Measurements from ENCODE around the gene ARHGAP22.
"Not testable (repeated sequence)": the region's sequence is repeated elsewhere in the genome, so short reads cannot be mapped to it uniquely, and the experiment has no call there.

Gene ARHGAP22

DNA sequence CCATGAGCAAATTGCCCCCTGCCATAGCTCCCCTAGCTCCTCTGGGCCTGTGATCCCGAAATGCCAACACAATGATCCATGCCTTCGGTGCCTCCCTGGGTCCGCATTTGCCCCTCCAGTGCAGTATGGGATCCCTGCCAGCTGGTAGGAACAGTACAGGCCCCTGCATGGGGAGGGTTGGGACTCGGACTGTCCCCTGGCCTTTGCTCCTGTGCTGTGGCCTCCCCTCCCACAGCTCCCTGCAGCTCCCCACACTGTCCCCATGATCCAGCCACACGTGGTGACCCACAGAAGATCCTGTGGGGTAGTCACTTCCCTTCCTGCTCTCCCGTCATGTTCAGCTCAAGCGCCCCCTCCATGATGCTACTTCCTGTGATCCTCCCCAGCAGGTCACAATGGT is 158.1 kb downstream of the ARHGAP22 start:
- no peak for DNase-seq

DNA sequence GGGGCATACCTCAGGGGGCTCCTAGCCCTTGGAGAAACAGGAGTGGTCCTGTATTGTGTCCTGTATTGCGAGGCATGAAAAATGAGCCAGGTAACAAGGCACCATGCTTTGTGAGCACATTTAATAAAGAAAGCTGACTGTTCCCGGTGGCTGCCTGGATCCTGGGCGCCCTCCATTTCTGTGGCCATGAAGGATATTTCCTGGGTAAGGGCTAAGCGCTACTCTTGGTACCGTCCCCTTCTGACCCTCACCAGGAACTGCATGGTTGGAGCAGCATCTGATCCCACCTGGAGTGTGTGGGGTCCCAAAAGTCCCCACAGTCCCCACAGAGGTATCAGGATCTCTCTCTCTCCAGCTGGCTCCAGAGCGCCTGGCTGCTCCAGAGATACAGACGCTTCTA is 158.9 kb downstream of the ARHGAP22 start:
- no peak for DNase-seq

DNA sequence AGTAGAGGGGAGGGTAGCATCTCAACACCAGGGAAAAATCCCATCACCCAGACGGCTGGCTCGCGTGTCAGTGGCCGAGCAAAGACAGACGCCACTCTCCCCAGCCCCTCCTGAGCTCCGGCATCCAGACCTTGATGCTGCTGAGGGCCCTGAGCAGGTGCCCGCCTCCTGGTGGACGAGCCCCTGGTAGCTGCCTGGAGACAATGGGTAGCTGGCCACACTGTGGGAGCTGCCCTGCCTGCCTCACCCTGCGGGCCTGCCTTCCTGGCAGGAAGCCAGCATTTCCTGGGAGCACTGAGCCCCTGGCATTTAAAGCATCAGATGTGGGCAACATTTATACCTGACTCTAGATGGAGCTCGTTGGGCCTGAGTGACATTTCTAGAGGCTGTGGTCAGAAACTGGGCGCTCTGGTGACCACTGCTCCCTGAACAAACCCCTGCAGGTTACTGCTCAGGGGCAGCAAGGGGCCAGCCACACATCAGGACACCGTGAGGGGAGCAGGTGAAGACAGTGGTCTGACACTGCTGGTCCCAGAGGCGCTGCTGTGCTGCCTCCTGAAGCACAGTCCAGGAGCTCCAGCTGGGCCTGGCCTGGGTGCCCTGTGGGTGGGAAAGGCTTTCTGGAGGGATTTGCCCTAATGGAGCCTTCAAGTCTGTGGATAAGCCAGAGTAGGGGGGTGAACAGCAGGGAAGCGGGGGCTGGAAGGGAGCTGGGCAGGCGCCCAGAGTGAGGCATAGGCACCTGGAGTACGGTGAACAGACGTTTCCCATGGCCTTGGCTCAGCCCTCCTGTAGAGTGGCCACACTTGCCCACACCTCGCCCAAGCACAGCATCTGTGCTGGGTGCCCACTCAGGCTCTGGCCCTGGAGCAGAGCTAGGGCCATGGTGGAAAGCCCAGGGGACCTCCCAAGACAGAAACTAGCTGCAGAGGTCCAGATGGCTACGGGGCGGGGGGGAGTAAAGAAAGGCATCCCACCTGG is 159.7 kb downstream of the ARHGAP22 start:
- peak; percentile 64 for DNase-seq

DNA sequence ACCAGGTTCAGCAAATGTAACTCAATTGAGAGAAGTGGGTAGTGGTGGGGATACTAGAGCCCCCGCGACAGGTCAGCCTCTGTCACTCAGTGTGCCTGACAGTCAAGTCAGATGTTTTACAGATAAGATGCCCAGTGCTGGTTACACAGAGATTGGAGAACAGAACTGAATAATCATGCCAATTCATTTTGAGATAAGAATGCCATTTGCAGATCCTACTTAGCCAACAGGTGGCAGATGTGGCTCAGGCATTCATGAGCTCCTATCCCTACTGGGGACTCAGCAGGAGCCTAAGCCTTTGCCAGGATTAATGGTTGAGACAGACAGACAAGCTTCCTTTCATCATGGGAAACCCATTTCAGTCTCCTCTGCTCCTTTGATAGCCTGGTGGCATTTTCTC is 160.6 kb downstream of the ARHGAP22 start:
- peak; percentile 7 for DNase-seq

DNA sequence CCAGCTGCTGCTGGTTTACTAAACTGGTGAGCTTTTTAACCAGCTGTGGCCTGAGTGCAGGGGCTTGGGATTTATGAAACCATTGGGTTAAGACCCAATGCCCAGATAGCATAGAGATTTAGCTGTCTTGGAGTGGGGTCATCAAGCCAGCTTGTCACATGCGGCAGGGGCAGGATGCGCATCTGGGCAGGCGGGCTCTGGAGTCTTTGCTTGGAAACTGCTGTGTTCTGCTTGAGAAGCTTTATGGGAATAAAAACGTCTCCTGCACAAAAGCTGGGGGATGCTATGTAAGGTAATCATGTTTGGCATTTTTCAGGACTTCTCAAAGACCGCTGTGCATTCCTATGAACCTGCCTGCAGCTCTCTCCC is 162.1 kb downstream of the ARHGAP22 start:
- DNase-seq = no peak

DNA sequence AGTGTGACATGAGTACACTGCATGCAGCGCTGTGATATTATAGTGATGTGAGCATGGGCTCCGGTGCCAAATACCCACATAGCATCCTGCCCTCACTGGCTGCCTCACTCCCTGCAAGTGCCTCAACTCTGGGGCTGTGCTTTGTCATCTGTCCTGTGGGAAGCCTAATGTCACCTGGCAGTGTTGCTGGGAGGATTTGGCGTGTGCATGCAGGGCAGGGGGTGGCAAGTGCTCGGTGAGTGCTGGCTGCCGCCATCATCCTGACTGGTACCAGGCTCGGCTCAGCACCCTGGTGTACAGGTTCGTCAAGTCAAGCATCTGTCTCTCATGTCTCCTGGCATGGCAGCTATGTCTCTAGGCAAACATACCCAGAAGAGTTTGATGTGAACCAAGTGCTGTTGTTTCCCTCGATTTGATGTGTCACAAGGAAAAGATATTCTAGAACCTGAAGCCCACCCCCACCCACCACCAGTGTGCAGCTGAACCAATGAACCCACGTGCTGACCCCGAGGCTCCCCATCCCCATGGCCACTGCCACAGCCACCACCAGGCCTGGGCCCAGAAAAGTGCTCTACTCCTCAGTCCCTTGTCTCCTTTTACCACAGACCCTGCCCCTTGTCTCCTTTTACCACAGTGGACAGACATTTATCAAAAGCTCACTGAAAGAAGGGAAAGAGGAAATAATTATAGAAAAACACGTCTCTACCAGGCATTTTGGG is 162.6 kb downstream of the ARHGAP22 start:
- no peak for DNase-seq

DNA sequence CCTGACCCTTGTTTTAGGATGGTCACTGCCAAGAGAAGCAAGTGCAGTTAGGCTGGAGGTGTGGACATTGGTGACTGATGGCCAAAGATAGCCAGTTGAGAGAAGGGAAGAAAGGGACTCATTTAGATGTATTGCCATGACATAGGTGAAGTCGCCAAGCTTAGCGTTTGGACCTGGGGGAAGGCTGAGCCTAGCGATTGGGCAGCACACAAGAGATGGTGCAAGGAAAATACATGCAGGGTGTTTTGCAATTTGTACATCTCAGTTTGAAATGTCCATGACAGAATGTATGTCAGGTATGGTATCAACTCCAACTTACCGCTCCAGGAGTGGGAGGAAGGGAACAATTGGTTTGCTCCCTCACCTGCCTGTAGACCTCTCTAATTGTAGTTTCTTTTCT is 164.1 kb downstream of the ARHGAP22 start:
- no peak for DNase-seq

DNA sequence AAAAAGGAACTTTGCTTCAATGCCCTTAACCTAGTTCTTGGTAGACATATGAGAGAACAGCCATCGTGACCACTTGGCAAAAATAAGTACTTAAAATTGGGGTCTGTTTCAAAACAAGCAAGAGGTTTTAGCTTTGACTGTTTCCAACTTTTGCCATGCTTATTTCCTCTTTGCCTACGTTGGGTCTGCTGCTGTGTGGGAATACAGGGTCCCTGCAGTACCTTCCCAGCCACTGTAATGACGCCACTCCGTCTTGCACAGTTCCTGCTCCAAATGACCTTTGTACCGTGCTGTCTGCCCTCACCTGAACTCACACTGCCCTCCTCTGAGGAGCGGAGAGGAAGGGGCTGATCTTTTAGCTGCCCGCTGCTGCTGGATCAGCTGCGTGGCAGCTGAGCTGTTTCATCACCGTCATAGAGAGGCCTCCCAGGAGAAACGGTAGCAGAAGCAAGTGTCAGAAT is 165.3 kb downstream of the ARHGAP22 start:
- no peak for DNase-seq

DNA sequence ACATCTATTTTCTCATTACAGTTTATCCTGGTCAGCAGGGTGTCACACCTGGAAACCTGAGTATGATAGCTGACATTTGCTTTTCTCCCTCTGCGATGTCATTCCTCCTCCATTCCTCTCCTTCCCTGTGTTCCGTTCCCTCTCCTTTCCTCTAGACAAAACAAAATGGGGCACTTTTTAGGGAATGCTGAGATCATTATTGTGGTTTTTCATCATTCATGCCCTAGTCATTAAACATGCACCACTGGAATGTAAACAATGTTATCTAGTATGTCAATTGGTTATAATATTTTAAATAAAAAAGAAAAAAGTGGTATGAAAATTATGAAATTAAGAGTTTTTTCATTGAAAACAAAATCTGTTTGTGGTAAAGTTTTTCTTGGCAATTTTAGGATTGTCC is 165.8 kb downstream of the ARHGAP22 start:
- no peak for DNase-seq

DNA sequence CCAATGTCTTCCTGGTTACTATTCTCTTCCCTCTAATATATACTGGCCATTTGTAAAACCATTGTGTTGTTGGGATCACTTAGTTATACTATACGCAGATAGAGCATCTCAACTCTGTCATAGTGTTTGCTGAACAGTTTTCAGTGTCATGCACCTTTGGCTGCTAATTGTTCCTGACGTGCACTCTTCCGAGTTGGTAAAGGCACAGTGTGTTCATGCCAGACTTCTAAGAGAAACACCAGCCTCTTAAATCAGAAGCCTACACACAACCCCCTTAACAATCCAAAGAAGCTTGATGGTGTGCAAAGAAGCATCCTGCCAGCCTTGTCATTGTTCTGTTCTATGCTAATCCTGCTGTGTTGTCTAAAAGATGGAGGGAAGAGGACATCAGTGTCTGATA is 167.3 kb downstream of the ARHGAP22 start:
- no peak for DNase-seq

DNA sequence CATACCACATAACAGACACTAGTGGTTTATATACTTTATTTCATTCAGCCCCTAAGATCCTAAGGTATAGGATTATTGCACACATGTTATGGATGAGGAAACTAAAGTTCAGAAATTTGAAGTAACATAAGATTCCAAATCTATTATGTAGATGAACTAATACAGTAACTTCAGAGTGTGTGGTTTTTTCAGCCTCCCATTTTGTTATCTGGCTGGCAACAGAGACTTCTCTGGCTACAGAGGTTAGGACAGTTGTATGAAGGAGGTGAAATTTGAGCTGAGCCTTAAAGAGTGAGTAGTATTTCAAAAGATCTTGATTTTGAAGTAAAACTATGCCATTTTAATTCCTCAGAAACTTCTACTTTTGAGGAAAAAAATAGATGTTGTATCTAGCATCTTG is 173.0 kb downstream of the ARHGAP22 start:
- DNase-seq = no peak

DNA sequence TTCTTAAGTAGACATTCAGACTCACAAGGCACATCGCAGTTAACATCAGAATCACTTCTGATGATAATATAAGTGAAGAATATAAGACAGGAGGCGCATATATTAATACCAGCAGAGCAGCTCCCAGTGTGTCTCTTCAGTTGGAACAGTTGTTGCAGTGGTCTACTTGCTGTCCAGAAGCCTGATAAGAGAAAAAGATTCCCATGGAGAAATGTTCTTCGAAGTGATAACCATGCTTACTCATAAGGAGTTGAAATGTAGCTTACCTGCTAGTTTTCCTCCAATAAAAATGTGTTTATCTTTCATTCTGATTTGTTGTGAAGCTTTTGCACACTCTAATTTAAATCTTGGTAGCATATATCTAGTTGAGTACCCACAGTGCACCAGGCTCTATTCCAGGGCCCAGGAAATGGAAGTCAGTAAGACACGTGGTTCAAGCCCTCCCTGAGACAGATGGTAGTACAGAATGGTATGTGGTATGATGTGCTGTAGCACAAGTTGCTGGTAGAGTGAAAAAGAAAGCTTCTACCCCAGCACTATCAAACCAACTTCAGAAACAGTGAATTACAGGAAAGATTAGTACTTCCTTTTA is 174.4 kb downstream of the ARHGAP22 start:
- DNase-seq = no peak

DNA sequence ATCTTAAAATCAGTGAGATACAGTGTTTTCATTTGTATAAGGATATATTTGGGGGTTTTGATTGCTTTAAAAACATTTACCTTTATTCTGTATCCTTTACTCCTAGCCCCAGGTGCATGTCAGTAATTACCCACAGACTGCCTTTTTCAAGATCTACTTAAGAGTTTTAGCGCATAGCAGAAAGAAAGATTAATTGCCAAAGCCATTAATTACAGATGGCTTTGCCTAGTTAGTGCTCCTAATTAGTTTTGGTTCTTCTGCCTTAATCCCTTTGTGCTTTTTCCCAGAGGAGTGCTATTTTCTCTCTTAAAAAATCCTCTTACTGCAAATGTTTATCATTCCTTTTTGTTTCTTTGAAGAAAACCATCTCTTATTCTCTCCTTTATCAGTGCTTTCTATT is 175.6 kb downstream of the ARHGAP22 start:
- no peak for DNase-seq

DNA sequence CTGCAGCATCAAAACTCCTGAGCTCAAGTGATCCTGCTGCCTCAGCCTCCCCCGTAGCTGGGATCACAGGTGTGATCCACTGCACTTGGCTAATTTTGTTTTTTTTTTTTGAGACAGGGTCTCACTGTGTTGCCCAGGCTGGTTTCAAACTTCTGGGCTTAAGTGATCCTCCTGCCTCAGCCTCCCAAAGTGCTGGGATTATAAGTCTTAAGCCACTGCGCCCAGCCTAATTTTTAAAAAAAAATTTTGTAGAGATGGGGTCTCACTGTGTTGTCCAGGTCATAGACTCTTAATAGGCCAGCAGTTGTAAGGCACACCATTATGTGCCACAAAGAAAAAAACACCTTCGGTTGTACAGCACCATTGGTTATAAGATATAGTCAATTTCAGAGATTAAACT is 176.0 kb downstream of the ARHGAP22 start:
- no peak for DNase-seq

DNA sequence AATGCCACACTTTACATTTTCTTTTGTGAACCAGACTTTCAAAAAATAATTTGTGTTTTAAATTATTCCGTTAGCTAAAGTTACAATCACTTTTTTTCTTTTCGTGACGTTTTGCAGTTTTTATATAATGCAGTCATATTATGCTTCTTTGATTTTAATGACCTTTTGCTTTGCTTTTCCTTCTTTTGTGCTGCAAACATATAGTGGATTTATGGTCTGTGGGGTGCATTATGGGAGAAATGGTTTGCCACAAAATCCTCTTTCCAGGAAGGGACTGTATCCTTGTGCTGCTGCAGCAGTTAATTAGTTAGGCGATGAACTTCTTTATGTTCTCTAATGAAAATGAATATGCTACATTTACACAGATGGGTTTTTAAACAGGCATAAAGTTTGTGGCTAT is 181.0 kb downstream of the ARHGAP22 start:
- DNase-seq = no peak

DNA sequence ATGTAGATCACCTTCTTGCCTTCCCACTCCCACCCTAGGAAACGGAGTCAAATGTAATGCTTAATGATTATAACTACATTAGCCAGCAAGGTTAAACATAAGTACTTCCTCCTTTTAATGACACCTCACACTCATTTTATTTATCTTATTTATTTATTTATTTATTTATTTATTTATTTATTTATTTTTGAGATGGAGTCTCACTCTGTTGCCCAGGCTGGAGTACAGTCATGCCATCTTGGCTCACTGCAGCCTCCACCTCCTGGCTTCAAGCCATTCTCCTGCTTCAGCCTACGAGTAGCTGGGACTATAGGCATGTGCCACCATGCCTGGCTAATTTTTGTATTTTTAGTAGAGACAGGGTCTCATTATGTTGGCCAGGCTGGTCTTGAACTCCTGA is 183.0 kb downstream of the ARHGAP22 start:
- DNase-seq = not testable (repeated sequence)

DNA sequence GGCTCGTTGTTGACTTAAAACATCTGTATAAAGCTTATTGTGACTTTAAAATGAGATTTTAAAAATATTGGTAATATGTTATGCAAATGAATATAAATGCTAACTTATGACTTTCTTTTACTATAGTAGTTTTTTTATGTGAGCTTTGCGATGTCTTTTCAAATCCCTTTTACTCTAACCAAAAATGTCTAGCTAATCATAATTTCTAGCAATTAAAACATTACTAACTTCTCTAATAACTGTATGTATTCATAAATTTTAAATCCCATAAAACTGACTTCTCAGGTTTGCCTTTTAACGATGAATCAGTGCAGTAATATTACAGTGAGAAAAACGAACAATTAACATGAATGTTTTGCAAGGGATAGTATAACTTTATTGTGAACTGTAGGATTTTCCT is 185.2 kb downstream of the ARHGAP22 start:
- no peak for DNase-seq

DNA sequence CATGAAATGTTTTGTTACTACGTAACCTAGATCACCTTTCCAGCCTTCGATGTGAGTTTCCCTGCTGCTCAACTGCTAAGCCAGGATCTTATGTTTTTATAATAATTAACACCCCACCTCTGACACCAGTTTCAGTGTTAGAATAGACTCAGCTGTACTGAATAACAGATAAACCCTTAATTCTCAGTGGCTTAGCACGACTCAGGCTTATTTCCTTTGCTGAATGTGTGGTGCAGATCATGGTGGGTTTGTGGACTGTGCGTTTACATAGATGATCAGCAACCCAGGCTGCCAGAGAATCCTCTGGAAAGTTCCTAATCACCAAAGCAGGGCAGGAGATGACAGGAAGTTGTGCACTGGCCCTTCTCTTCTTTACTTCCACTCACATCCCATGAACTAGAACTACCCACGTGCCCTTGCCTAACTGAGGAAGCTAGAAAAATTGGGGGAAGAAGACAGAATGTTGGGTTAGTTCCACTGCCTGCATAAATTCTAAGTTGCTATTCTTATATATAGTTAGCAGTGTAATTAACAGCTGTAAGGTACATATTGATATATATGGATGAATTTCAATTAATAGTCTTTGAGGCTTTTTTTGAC is 186.6 kb downstream of the ARHGAP22 start:
- no peak for DNase-seq

DNA sequence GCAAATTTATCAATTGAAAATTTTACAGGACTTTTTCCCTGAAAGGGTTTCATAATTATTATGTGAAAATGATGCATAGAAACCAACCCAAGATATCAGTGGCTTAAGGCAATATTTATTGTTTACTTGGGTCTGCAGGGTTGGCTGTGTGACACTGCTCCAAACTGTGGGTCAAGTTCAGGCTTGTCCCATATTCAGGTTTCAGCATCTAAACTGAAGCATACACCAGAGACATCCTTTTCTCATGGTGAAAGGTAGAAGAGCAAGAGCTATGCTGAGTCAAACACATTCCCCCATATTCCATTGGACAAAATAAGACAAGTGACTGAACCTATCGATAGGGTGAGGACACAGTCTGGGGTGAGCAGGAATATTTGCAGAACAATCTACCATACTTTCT is 187.5 kb downstream of the ARHGAP22 start:
- DNase-seq = no peak

DNA sequence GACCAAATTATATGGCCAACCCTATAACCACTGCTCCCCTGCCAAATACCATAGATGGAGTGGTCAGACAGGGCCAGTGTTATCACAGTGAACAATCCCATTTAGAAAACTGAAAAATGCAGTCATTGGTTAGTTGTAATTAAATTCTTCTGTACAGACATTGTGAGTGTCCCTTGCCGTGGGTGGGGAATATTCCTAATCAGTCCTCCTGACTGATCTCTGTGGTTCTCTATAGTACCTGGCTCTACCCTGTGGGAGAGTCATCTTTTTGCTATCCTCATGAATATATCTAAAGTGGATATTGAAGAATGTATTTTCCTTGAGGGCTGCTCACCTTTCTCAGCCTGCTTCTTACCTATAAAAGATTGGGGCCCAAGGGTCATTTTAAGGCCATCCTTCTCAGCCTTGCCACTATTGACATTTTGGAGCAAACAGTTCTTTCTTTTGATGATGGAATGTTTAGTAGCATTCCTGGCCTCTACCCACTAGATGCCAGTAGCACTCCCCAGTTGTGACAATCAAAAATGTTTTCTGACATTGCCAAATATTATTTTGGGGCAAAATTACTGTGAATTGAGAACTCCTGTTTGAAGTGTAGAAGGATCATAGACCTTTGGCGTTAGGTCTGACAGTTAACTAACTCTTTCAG is 188.2 kb downstream of the ARHGAP22 start:
- DNase-seq = no peak

DNA sequence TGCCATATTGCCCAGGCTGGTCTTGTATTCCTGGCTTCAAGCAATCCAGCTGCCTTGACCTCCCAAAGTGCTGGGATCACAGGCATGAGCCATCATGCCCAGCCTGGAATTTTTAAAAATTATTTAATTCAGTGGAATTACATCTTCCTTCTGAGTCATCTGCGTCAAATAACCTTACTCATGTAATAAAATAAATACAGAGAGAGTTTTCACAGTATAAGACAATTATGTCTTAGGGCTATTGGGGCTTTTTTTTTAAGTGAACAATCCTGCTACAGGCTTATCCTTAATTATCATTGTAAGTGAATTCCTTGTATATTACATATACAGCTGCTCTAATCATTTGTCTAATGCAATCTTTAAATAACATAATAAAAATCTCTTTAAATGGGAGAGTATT is 190.1 kb downstream of the ARHGAP22 start:
- DNase-seq = no peak

DNA sequence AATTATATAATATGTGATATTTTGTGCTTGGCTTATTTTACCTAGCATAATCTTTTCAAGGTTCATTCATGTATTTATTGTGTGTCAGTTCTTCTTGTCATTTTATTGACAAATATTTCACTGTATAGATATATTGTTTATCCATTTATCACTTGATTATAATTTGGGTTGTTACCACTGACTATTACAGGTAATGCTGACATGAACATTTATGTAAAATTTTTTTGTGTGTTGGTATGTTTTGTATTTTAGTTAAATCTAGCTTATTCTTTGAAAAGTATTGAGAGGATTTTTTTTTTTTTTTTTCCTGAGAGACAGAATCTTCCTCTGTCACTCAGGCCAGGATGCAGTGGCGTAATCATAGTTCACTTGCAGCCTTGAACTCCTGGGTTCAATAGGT is 190.7 kb downstream of the ARHGAP22 start:
- DNase-seq = no peak

DNA sequence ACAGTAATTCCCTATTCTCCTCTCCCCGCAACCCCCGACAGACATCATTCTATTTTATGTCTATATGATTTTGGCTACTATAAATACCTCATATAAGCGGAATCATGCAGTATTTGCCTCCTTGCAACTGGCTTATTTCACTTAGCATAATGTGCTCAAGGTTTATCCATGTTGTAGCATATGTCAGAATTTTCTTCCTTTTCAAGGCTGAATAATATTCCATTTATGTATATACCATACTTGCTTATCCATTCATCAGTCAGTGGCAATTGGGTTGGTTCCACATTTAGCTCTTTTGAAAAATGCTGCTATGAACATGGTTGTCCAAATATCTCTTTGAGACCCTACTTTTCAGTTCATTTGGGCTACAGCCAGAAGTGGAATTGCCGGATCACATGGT is 191.9 kb downstream of the ARHGAP22 start:
- no peak for DNase-seq
